HepG2 (cell line): ENCODE results near the gene CPSF7. TPM values are rescaled to one million over a fixed set of nuclear protein-coding genes. Genes with fewer than 3 reads are reported as not detected.

Experiments used
- CENPBD1 ChIP-seq: sonication (generic); formaldehyde crosslinking; IDR thresholded peaks from 2 replicates; pipeline ENCODE4 v1.8.0; 2022; ENCODE audit warnings: missing genetic modification reagents, low read depth, mild to moderate bottlenecking, borderline replicate concordance
- ESRRA ChIP-seq: sonication (generic); formaldehyde crosslinking; IDR thresholded peaks from 2 replicates; pipeline ENCODE4 v1.5.1; 2020; ENCODE audit warnings: mild to moderate bottlenecking, low read depth, missing genetic modification reagents
- EZH2 ChIP-seq: conservative IDR thresholded peaks from 2 replicates; pipeline ENCODE4 v1.6.1; 2012; ENCODE audit warnings: mild to moderate bottlenecking, low read depth, low read length, moderate library complexity
- HDAC1 ChIP-seq: sonication (generic); formaldehyde crosslinking; IDR thresholded peaks from 2 replicates; pipeline ENCODE4 v1.5.1; 2020; ENCODE audit warnings: mild to moderate bottlenecking, missing genetic modification reagents
- HNRNPL ChIP-seq: fragments of 200-400 bp; formaldehyde crosslinking; IDR thresholded peaks from 2 replicates; pipeline ENCODE4 v1.6.1; 2017; ENCODE audit warnings: mild to moderate bottlenecking, low read depth, low read length
- JARID2 ChIP-seq: sonication (generic); formaldehyde crosslinking; IDR thresholded peaks from 2 replicates; pipeline ENCODE4 v1.8.1; 2023; ENCODE audit warnings: missing genetic modification reagents, inconsistent platforms; ENCODE audit not compliant: insufficient replicate concordance
- LBX2 ChIP-seq: sonication (generic); formaldehyde crosslinking; IDR thresholded peaks from 2 replicates; pipeline ENCODE4 v1.5.0; 2020; ENCODE audit warnings: missing genetic modification reagents, mild to moderate bottlenecking, borderline replicate concordance
- PPARG ChIP-seq: conservative IDR thresholded peaks from 2 replicates; pipeline ENCODE4 v1.6.1; 2016; ENCODE audit warnings: missing biosample characterization, missing genetic modification reagents
- SAFB2 ChIP-seq: sonication (generic); formaldehyde crosslinking; IDR thresholded peaks from 2 replicates; pipeline ENCODE4 v1.5.1; 2020; ENCODE audit warnings: missing genetic modification reagents, low read depth, mild to moderate bottlenecking, borderline replicate concordance
- SALL1 ChIP-seq: sonication (generic); formaldehyde crosslinking; IDR thresholded peaks from 2 replicates; pipeline ENCODE4 v1.8.0; 2022; ENCODE audit warnings: mild to moderate bottlenecking, missing genetic modification reagents
- SALL2 ChIP-seq: sonication (generic); formaldehyde crosslinking; IDR thresholded peaks from 2 replicates; pipeline ENCODE4 v1.8.1; 2023; ENCODE audit warnings: mild to moderate bottlenecking, missing genetic modification reagents, inconsistent platforms
- ZBTB34 ChIP-seq: sonication (generic); formaldehyde crosslinking; IDR thresholded peaks from 2 replicates; pipeline ENCODE4 v1.8.0; 2022; ENCODE audit warnings: mild to moderate bottlenecking, missing genetic modification reagents
- ZBTB38 ChIP-seq: sonication (generic); formaldehyde crosslinking; IDR thresholded peaks from 2 replicates; pipeline ENCODE4 v1.5.1; 2020; ENCODE audit warnings: mild to moderate bottlenecking, missing genetic modification reagents
- ZC3H13 ChIP-seq: sonication (generic); formaldehyde crosslinking; IDR thresholded peaks from 2 replicates; pipeline ENCODE4 v1.8.1; 2023; ENCODE audit warnings: mild to moderate bottlenecking, missing genetic modification reagents, moderate library complexity
- ZGPAT ChIP-seq: IDR thresholded peaks from 2 replicates; pipeline ENCODE4 v1.6.1; 2016; ENCODE audit warnings: mild to moderate bottlenecking
- ZNF10 ChIP-seq: sonication (generic); formaldehyde crosslinking; IDR thresholded peaks from 2 replicates; pipeline ENCODE4 v1.4.0; 2020; ENCODE audit warnings: mild to moderate bottlenecking, low read depth, missing genetic modification reagents, borderline replicate concordance
- ZNF275 ChIP-seq: sonication (generic); formaldehyde crosslinking; IDR thresholded peaks from 2 replicates; pipeline ENCODE4 v1.8.0; 2022; ENCODE audit warnings: missing genetic modification reagents, mild to moderate bottlenecking, inconsistent platforms, borderline replicate concordance
- ZNF430 ChIP-seq: sonication (generic); formaldehyde crosslinking; IDR thresholded peaks from 2 replicates; pipeline ENCODE4 v1.9.0; 2021; ENCODE audit warnings: mild to moderate bottlenecking, missing genetic modification reagents
- ZNF510 ChIP-seq: sonication (generic); formaldehyde crosslinking; IDR thresholded peaks from 2 replicates; pipeline ENCODE4 v1.4.0; 2020; ENCODE audit warnings: low read depth, mild to moderate bottlenecking, missing genetic modification reagents
- ZNF543 ChIP-seq: sonication (generic); formaldehyde crosslinking; IDR thresholded peaks from 2 replicates; pipeline ENCODE4 v1.4.0; 2020; ENCODE audit warnings: mild to moderate bottlenecking, missing genetic modification reagents
- ZNF598 ChIP-seq: sonication (generic); formaldehyde crosslinking; IDR thresholded peaks from 2 replicates; pipeline ENCODE4 v1.5.1; 2020; ENCODE audit warnings: mild to moderate bottlenecking, missing genetic modification reagents, borderline replicate concordance
- ZNF782 ChIP-seq: sonication (generic); formaldehyde crosslinking; IDR thresholded peaks from 2 replicates; pipeline ENCODE4 v1.4.0; 2020; ENCODE audit warnings: missing genetic modification reagents, mild to moderate bottlenecking, borderline replicate concordance
- ZNF792 ChIP-seq: IDR thresholded peaks from 2 replicates; pipeline ENCODE4 v1.6.1; 2016
- ZSCAN21 ChIP-seq: sonication (generic); formaldehyde crosslinking; IDR thresholded peaks from 2 replicates; pipeline ENCODE4 v1.8.0; 2022; ENCODE audit warnings: mild to moderate bottlenecking, missing genetic modification reagents, moderate library complexity, borderline replicate concordance
- ZSCAN31 ChIP-seq: sonication (generic); formaldehyde crosslinking; IDR thresholded peaks from 2 replicates; pipeline ENCODE4 v1.5.0; 2020; ENCODE audit warnings: low read depth, mild to moderate bottlenecking, missing genetic modification reagents
- polyA plus RNA-seq, 8 experiments: library from polyadenylated mRNA; depleted of rRNA in 3 of 8; stranded (reverse) in 7 of 8; unstranded in 1 of 8; fragments of >200 nt; fragmentation: Illumina TruSeq in 4 of 8; extraction: Trizol in 4 of 8; gene quantifications; 2 replicates each; pipeline versions ENCODE4 v1.2.1 to v1.2.3, GENCODE V29; 2011 to 2016; ENCODE audit warnings: low read depth in 4 of 8, missing spikeins in 1 of 8, mixed read lengths in 1 of 8; ENCODE audit not compliant: insufficient read depth in 1 of 8
- total RNA-seq, 5 experiments: library from RNA; depleted of rRNA; stranded (reverse); fragments of >200 nt; fragmentation: Illumina TruSeq; extraction: Trizol; gene quantifications; 2 replicates each; pipeline ENCODE4 v1.2.3, GENCODE V29; 2016; ENCODE audit warnings: low read depth in 1 of 5

The CPSF7 gene
- total and polyA plus RNA-seq, 2 of the 13 experiments (the other 11 are each of a cell fraction or from before 2014, with no cell fraction given): 34.1 to 36.8 TPM

- TF ChIP-seq HNRNPL: peak; percentile 90
- 0 out of 2 replicates have a peak, but pooled peaks have one; percentile 26 for TF ChIP-seq ZBTB34 (CRISPR knock-in tag)
- no peak for TF ChIP-seq ZC3H13 (CRISPR knock-in tag)
- peak; percentile 48; the same call in 1 of the 2 replicates for TF ChIP-seq PPARG (CRISPR knock-in tag)
- no peak for TF ChIP-seq ZNF782 (CRISPR knock-in tag)
- 0 out of 2 replicates have a peak, but pooled peaks have one; percentile 39 for TF ChIP-seq ZSCAN31
- TF ChIP-seq ZNF430: peak; percentile 71; the same call in 1 of the 2 replicates
- no peak for TF ChIP-seq ESRRA (CRISPR knock-in tag)
- peak; percentile 56; the same call in 1 of the 2 replicates for TF ChIP-seq ZBTB38
- TF ChIP-seq ZGPAT (CRISPR knock-in tag): peak; percentile 94
- TF ChIP-seq SALL1: peak; percentile 74
- peak; percentile 67 for TF ChIP-seq ZSCAN21 (CRISPR knock-in tag)
- TF ChIP-seq JARID2 (CRISPR knock-in tag): no peak
- TF ChIP-seq ZNF543 (CRISPR knock-in tag): peak; percentile 83
- TF ChIP-seq ZNF275: peak; percentile 95; the same call in 1 of the 2 replicates
- no peak for TF ChIP-seq LBX2 (CRISPR knock-in tag)
- no peak for TF ChIP-seq ZNF10 (CRISPR knock-in tag)
- TF ChIP-seq HDAC1 (CRISPR knock-in tag): peak; percentile 83
- peak; percentile 76; the same call in 1 of the 2 replicates for TF ChIP-seq SAFB2 (CRISPR knock-in tag)
- peak; percentile 92 for TF ChIP-seq ZNF510 (CRISPR knock-in tag)
- peak; percentile 93; the same call in 1 of the 2 replicates for TF ChIP-seq ZNF598 (CRISPR knock-in tag)
- TF ChIP-seq EZH2: no peak
- TF ChIP-seq ZNF792: peak; percentile 68; the same call in 1 of the 2 replicates
- no peak for TF ChIP-seq CENPBD1 (CRISPR knock-in tag)
- TF ChIP-seq SALL2 (CRISPR knock-in tag): peak; percentile 74; the same call in 1 of the 2 replicates
These were observed 67.8 kb downstream of the CPSF7 start, which contains the start of the genes CYB561A3 and TMEM138 (continued) for GRCh38 chr11:61361741-61362541.
